ENCODE measurements around the gene DAP.

DNA sequence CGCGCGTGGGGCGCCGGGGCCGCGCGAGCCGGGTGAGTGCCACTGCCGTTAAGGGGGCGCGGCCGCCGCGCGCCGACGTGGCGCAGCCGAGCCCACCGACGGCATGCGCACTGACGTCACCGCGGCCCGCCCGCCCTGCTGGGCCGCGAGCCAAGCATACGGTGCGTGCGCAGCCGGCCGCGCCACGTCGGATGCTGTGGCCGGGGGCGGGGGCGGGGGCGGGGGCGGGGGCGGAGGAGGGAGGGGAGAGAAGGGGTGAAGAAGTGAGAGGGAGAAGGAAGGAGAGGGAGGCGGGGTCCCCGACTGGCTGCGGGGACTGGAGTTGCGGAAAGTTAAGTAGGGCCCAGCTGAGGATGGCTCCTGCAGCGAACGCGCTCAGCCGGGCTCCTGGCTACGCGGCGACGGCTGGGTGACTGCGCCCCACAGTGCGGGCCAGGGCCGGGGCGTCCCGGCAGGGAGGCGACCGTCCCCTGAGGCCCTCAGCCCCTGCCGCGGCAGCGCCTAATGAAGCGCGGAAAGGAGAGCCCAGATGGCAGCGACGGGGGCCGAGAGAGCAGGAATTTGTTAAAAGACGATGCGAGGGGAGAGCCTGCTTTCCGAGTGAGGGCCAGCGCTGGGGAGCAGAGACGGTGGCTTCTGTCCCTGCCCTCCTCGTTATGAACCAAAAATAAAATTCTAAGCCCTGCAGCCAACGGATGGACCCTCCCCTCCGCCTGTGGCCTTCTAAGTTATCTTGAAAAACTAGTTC, at the start of gene DAP:
- TF ChIP-seq, protein P1, sequence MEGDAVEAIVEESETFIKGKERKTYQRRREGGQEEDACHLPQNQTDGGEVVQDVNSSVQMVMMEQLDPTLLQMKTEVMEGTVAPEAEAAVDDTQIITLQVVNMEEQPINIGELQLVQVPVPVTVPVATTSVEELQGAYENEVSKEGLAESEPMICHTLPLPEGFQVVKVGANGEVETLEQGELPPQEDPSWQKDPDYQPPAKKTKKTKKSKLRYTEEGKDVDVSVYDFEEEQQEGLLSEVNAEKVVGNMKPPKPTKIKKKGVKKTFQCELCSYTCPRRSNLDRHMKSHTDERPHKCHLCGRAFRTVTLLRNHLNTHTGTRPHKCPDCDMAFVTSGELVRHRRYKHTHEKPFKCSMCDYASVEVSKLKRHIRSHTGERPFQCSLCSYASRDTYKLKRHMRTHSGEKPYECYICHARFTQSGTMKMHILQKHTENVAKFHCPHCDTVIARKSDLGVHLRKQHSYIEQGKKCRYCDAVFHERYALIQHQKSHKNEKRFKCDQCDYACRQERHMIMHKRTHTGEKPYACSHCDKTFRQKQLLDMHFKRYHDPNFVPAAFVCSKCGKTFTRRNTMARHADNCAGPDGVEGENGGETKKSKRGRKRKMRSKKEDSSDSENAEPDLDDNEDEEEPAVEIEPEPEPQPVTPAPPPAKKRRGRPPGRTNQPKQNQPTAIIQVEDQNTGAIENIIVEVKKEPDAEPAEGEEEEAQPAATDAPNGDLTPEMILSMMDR (IDR thresholded peaks at IDR 0.05; ENCODE audit: low read depth, low read length, missing input control): no peak
- TF ChIP-seq, protein P2, sequence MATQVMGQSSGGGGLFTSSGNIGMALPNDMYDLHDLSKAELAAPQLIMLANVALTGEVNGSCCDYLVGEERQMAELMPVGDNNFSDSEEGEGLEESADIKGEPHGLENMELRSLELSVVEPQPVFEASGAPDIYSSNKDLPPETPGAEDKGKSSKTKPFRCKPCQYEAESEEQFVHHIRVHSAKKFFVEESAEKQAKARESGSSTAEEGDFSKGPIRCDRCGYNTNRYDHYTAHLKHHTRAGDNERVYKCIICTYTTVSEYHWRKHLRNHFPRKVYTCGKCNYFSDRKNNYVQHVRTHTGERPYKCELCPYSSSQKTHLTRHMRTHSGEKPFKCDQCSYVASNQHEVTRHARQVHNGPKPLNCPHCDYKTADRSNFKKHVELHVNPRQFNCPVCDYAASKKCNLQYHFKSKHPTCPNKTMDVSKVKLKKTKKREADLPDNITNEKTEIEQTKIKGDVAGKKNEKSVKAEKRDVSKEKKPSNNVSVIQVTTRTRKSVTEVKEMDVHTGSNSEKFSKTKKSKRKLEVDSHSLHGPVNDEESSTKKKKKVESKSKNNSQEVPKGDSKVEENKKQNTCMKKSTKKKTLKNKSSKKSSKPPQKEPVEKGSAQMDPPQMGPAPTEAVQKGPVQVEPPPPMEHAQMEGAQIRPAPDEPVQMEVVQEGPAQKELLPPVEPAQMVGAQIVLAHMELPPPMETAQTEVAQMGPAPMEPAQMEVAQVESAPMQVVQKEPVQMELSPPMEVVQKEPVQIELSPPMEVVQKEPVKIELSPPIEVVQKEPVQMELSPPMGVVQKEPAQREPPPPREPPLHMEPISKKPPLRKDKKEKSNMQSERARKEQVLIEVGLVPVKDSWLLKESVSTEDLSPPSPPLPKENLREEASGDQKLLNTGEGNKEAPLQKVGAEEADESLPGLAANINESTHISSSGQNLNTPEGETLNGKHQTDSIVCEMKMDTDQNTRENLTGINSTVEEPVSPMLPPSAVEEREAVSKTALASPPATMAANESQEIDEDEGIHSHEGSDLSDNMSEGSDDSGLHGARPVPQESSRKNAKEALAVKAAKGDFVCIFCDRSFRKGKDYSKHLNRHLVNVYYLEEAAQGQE (IDR thresholded peaks at IDR 0.05): no peak
- TF ChIP-seq, protein P3, sequence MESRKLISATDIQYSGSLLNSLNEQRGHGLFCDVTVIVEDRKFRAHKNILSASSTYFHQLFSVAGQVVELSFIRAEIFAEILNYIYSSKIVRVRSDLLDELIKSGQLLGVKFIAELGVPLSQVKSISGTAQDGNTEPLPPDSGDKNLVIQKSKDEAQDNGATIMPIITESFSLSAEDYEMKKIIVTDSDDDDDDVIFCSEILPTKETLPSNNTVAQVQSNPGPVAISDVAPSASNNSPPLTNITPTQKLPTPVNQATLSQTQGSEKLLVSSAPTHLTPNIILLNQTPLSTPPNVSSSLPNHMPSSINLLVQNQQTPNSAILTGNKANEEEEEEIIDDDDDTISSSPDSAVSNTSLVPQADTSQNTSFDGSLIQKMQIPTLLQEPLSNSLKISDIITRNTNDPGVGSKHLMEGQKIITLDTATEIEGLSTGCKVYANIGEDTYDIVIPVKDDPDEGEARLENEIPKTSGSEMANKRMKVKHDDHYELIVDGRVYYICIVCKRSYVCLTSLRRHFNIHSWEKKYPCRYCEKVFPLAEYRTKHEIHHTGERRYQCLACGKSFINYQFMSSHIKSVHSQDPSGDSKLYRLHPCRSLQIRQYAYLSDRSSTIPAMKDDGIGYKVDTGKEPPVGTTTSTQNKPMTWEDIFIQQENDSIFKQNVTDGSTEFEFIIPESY (IDR thresholded peaks at IDR 0.05): no peak
- TF ChIP-seq GABPA (IDR thresholded peaks at IDR 0.05 in 1 of 2, conservative IDR thresholded peaks at IDR 0.05 in 1 of 2) (no peak), HNF4G (IDR thresholded peaks at IDR 0.05) (no peak), YY1 (IDR thresholded peaks at IDR 0.05) (peak; percentile 0)
